Stimulated activated CD4-positive, alpha-beta T cell treated with anti-CD3 and anti-CD28 coated beads, TNF-alpha, amount 100 ng/mL, for 4 hours (primary cell): ENCODE results near the gene LMX1B.

ENCODE experiments used
- DNase-seq, 3 experiments: peaks; one replicate each; pipeline ENCODE4 v3.0.0-alpha.2; 2020; ENCODE audit warnings: low read depth in 3 of 3

LMX1B gene

GRCh38 chr9:126676685-126677143 lies 63.0 kb downstream of the LMX1B start:
- no peak for DNase-seq

- no peak for DNase-seq
Observed at GRCh38 chr9:126677188-126678084, 63.7 kb downstream of the LMX1B start.

GRCh38 chr9:126678989-126679388 lies 65.3 kb downstream of the LMX1B start:
- DNase-seq, result no peak

GRCh38 chr9:126681336-126681735 lies 67.6 kb downstream of the LMX1B start:
- DNase-seq, result no peak

GRCh38 chr9:126682113-126682810 lies 68.5 kb downstream of the LMX1B start:
- no peak for DNase-seq

- no peak for DNase-seq
Observed at GRCh38 chr9:126682928-126683697, 69.4 kb downstream of the LMX1B start.

GRCh38 chr9:126683698-126684044 lies 69.9 kb downstream of the LMX1B start:
- DNase-seq, result no peak

- DNase-seq, result no peak
Observed at GRCh38 chr9:126684345-126684744, 70.6 kb downstream of the LMX1B start.

GRCh38 chr9:126684965-126685465 lies 71.3 kb downstream of the LMX1B start:
- no peak for DNase-seq

GRCh38 chr9:126687930-126688461 lies 74.3 kb downstream of the LMX1B start:
- no peak for DNase-seq

- no peak for DNase-seq
Observed at GRCh38 chr9:126688617-126689016, 74.9 kb downstream of the LMX1B start.

GRCh38 chr9:126689027-126689825 lies 75.5 kb downstream of the LMX1B start:
- DNase-seq, result no peak

GRCh38 chr9:126690431-126691051 lies 76.8 kb downstream of the LMX1B start:
- peak; percentile 24 to 44 (median 24) for DNase-seq

GRCh38 chr9:126692041-126692758 lies 78.5 kb downstream of the LMX1B start:
- DNase-seq, result no peak

- DNase-seq, result no peak
Observed at GRCh38 chr9:126692759-126693427, 79.2 kb downstream of the LMX1B start.

GRCh38 chr9:126693428-126693944 lies 79.8 kb downstream of the LMX1B start:
- DNase-seq, result no peak

- no peak for DNase-seq
Observed at GRCh38 chr9:126694206-126695081, 80.7 kb downstream of the LMX1B start.

GRCh38 chr9:126695186-126695585 lies 81.5 kb downstream of the LMX1B start:
- DNase-seq, result no peak
